ELR (cell line): ENCODE data around the gene ADGRV1.

Experiments used
- DNase-seq: peaks from one replicate; pipeline ENCODE4 v3.0.0-alpha.2; 2015; ENCODE audit warnings: low read depth

The ADGRV1 gene

GRCh38 chr5:90875456-90875855 lies 316.9 kb downstream of the ADGRV1 start:
- DNase-seq = no peak

DNA sequence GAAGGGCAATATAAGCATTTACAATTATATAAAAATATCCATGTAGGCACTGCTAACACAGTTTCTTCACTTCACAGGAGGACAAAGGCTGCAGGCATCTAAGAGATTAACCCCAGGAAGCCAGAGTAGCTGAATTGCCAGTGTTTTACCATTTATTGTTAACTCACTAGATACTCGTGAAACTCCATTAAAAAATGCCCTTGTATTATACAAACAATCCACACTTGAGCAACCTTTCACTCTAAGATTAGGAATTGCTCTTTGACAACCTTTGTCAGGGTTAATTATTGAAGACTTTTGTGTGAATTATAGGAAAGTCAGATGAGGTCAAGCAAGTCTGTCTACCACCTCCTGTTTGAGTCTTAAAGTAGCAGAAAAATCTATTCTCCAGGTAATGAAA lies 317.8 kb downstream of the ADGRV1 start:
- no peak for DNase-seq

- DNase-seq = no peak
Observed at GRCh38 chr5:90877049-90877448, 318.5 kb downstream of the ADGRV1 start.

GRCh38 chr5:90878081-90878480 lies 319.5 kb downstream of the ADGRV1 start:
- no peak for DNase-seq

- no peak for DNase-seq
Observed at GRCh38 chr5:90878549-90879196, 320.1 kb downstream of the ADGRV1 start.

- DNase-seq = no peak
Observed at GRCh38 chr5:90881626-90882150, 323.1 kb downstream of the ADGRV1 start.

DNA sequence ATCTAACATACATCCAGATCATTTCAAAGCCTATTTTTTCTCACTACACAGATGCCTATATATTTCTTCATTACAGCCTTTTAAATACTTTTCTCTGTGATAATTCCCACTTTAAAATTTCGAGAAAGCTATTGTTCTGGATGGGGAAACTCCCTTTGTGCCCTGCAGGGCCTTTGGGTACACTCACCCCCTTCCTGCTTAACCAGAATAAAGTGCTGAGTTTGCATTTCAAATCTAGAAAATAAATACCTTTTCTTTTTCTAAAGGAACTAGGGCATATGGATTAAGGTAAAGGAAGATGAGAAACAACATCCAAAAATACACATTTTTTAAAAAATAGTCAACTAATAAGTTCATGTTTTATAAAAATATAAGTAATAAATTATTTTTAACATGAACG lies 323.9 kb downstream of the ADGRV1 start:
- DNase-seq = no peak

DNA sequence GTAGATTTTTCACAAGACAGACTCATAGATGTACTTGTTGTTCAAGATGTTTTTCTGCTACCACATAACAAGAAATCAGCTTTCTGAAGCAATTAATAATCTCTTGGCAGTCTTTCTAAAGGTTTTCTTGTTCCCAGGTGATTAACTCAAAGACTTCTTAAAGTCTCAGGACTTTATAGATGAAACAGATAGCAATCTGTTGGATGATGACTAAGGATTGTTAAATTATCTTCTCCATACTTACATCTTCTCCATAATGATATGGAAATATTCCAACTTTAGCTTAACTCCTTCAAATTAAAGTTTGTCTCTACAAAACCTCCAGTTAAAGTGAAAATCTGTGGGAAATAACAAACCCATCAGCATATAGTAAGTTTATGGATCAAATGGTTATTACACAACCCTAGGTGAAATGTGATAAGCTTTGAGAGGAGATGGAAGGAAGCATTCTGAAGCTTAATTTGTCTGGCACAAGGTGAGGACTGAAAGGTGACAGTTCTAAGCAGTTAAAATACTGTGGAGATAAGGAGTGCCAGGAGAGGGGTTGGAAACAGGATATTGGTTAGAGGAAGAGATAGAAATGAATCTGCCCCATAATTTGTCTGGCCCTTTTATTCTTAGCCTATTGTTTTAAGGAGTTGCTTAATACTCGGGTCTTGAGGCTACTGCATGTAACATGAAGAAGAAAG lies 326.7 kb downstream of the ADGRV1 start:
- DNase-seq = no peak

DNA sequence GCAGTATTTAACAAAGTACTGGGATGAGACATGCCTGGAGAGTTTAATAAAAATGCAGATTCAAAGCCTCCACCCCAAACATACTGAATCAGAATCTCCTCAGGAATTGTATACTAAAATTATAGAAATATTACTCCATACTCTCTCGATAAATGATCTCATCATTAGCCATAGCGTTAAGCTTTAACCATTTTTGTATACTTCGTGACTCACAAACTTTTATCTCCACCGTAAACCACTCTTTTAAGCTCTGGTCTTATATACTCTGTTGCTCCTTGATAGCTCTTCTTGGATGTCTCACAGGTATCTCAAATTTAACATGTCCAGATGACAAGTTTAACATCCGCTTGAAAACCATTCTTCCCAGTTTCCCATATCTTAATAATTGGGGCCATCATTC lies 327.8 kb downstream of the ADGRV1 start:
- DNase-seq = peak; percentile 3

DNA sequence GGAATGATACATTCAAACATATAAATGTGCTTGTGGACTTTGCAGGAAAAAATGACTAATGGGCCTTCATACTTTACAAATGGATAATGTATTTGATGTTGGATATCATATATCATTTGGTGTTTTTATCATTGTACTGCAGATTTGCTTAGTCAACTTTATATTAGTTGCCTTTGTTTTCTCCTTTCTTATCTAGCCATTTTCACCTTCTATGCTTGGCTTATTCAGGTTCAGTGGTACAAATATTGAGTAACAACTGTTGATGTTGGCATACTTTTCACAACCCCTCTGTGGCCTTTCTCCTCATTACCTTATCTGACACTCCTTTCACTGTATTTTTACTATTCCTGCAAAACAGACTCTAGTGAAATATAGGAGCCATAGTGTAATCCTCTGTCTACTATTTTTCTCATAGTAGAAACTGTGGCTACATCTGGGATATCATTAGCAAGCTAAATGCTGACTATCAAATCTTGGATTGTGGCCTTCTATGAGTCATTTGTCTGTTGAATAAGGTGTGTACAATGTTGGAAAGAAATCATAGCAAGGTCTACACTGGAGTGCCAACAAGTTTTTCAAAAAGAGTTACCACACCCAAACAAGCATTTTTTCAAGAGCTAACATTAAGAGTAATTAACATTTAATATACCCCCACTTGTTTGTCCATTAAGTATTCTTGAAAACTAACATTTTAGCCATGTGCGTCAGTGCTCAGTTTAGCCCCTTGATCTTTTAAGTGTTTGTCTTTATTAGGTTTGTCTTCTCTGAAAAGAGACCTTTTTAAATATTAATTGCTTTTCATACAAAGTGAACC lies 330.1 kb downstream of the ADGRV1 start:
- DNase-seq = no peak

DNA sequence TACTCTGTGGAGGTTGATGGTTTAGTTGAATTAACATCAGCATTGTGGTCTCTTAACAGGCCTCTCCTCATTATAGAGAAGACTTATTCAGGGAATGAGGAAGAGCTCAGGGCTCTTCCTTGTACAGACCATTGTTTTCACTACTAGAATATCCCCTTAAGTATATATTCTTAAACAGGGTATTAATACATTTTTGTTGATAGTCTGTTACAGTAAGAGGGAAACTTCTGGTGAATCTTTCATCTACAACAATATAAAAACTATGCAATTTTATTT lies 330.7 kb downstream of the ADGRV1 start:
- no peak for DNase-seq

- no peak for DNase-seq
Observed at GRCh38 chr5:90890180-90890579, 331.6 kb downstream of the ADGRV1 start.

GRCh38 chr5:90894866-90895420 lies 336.3 kb downstream of the ADGRV1 start:
- no peak for DNase-seq

DNA sequence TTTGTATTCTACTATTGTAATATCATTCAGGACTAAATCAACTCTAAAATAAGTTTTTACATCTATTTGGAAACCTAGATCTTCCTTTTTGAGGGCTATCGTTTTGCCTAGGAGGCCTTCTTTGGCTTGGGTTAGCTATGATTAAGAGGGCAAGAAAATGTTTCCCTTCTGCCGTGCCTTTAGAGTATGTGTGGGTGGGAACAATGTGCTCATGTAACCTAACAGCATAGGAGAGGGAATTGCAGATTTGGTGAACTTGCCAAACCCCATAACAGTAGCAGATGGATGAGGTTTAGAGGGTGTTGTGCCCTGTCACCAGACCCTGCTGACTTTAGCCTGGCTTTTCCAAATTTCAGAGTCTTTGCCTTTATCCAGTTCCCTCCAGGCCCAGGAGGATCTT lies 339.0 kb downstream of the ADGRV1 start:
- no peak for DNase-seq

GRCh38 chr5:90898326-90899013 lies 339.9 kb downstream of the ADGRV1 start:
- peak; percentile 6 for DNase-seq

DNA sequence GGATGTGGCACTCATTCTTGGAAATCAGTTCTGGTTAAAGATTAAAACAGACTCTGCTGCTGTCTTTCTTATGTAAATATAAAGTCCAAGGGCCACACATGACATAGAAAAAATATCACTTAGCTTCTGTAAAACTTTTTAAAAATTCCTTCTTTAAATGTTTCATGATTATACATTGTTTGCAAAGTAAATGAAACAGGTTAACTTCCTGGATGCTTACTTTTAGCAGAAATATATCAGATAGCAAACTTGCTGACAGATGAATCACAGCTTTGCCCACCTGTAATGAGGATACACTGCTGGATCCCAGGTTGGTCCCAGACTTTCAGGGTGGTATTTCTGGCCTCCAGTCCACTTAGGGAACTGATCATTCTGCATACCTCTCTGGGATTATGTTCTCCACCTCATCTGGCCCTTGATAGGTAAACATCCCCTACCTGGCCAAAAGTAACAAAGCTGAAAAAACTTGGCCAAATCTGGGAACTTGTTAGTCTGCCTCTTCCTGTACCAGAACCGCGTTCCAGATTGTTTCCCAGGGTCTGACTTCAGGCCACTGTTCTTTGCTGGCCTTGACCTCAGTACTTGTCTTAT lies 340.5 kb downstream of the ADGRV1 start:
- no peak for DNase-seq

GRCh38 chr5:90901261-90901660 lies 342.7 kb downstream of the ADGRV1 start:
- DNase-seq = no peak

DNA sequence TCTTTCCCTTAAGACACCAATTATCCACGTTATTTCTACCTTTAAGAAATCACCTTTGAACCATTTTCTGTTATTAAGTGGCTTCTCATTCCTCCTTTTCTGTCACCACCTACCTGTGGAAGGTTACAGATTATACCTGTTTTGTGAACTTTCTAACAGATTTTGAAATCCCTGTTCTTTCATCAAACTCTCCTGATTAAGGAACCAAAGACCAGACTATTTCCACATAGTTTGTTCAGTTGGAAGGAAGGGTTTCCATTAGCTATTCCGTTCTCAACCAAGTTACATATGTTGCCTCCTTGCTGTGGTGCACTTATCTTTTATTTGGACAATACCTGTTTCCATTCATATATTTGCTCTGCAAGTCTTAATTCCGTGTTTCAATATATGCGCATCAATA lies 343.6 kb downstream of the ADGRV1 start:
- no peak for DNase-seq

DNA sequence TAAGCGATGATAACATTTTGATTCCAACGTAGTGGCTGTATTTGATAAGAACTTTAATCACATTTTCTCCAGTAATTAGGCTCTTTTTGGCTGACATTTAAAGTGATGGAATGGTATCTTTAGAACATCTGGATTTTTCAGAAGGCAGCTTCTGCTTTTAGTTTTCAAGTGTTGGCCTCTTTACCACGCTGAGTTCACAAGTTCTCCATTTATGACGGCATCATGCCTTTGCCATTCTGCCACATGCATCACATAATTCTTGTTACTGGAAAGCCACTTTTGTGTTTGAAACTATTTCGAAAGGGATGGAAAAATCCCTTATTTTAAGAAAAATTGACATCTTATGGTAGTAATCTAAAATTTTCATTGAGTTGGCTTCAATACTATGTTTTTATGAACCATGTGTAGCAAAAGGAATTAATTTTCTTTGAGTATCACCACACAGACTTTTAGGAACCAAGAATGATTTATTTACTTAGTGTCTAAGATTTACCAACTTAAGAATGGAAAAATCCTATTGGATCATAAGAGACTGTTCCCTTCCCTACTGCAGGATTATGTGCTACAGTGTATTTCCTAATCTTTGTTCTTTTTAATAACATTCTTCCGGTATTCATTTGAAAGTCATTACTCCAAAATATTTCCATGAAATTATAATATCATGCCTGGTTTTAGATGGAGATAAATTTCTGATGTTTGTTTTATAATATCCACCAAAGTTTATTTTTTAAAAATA lies 344.2 kb downstream of the ADGRV1 start:
- no peak for DNase-seq

GRCh38 chr5:90909101-90909503 lies 350.5 kb downstream of the ADGRV1 start:
- no peak for DNase-seq

GRCh38 chr5:90909940-90910339 lies 351.3 kb downstream of the ADGRV1 start:
- no peak for DNase-seq
